HepG2 (cell line): Measurements from ENCODE around the gene FBXW12.

Source experiments
- CREB1 ChIP-seq, 2 experiments: fragments of 450-650 bp in 1 of 2; IDR thresholded peaks; 2 replicates each; pipeline ENCODE4 v1.6.1; 2016 to 2017; ENCODE audit warnings: control low read depth in 1 of 2, mild to moderate bottlenecking in 1 of 2, missing compliant biosample characterization in 1 of 2, missing genetic modification characterization in 1 of 2
- MTF1 ChIP-seq: sonication (generic); formaldehyde crosslinking; IDR thresholded peaks from 2 replicates; pipeline ENCODE4 v1.5.0; 2020; ENCODE audit warnings: missing genetic modification reagents
- NR1H2 ChIP-seq: sonication (generic); formaldehyde crosslinking; IDR thresholded peaks from 2 replicates; pipeline ENCODE4 v1.8.1; 2022; ENCODE audit warnings: low read depth, missing genetic modification reagents, borderline replicate concordance
- POLR2AphosphoS5 ChIP-seq: IDR thresholded peaks from 2 replicates; pipeline ENCODE4 v1.6.1; 2012; ENCODE audit warnings: low read depth, low read length
- SAP130 ChIP-seq: IDR thresholded peaks from 2 replicates; pipeline ENCODE4 v1.6.1; 2016; ENCODE audit warnings: low read depth
- ZNF446 ChIP-seq: sonication (generic); formaldehyde crosslinking; IDR thresholded peaks from 2 replicates; pipeline ENCODE4 v1.5.0; 2020; ENCODE audit warnings: mild to moderate bottlenecking, missing genetic modification reagents
- TF ChIP-seq, protein P1 (sequence below): sonication (generic); formaldehyde crosslinking; IDR thresholded peaks from 2 replicates; pipeline ENCODE4 v1.5.0; 2020; ENCODE audit warnings: mild to moderate bottlenecking, missing genetic modification reagents, moderate library complexity
- TF ChIP-seq, protein P2 (sequence below): sonication (generic); formaldehyde crosslinking; IDR thresholded peaks from 2 replicates; pipeline ENCODE4 v1.8.0; 2022; ENCODE audit warnings: mild to moderate bottlenecking, missing genetic modification reagents; ENCODE audit not compliant: insufficient replicate concordance
- TF ChIP-seq, protein P3 (sequence below): sonication (generic); formaldehyde crosslinking; IDR thresholded peaks from 2 replicates; pipeline ENCODE4 v1.4.0; 2020; ENCODE audit warnings: missing genetic modification reagents
- TF ChIP-seq, protein P4 (sequence below), 2 experiments: IDR thresholded peaks; 2 replicates each; pipeline ENCODE4 v1.6.1; 2011 to 2012; ENCODE audit warnings: low read length in 2 of 2, borderline replicate concordance in 1 of 2, low read depth in 1 of 2, mild to moderate bottlenecking in 1 of 2, moderate library complexity in 1 of 2
- TF ChIP-seq, protein P5 (sequence below): sonication (generic); formaldehyde crosslinking; IDR thresholded peaks from 2 replicates; pipeline ENCODE4 v1.5.0; 2020; ENCODE audit warnings: missing genetic modification reagents

DNA sequence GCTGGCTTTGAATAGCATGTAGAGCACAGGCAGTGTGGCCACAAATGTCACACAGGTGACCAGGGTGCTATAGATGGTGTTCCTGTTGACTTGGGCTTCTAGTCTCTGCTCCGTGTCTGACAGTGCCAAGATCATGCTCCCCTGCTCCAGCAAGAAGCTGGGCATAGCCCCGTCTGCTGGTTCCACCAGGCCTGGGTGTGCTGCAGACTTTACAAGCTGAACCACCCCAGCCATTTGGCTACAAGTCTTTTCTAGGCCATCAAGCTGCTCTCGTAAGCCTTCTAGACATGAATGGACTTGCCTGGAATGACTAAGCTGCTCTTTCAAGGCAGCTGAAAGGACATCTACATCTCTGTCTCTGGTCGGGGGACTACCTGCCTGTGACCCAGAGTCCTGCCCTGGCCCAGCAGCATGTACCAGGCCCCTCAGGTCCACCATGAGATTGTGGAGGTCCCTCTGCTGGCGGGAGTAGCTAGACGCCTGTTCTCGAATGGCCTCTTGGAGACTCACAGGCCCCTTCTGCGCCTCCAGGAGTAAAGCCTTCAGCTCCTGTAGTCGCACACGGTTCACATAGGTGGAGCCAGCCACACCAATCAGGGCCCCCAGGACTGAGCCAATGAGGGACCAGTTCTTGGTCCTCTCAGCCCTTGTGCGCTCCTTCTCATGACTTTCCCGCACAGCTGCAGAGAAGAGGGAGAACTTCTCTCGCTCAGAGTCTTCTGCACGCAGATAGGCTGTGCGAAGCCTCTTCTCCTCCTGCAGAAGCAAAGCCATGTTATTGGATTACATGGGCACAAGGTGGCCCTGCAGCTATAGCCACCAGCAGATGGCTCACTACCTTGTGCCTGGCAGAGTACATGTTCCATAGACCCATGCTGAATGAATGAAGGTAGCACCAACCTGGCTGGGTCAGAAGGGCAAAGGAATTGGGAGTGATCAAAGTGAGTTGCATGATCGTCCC is 60.7 kb downstream of the FBXW12 start:
- TF ChIP-seq, protein P1, sequence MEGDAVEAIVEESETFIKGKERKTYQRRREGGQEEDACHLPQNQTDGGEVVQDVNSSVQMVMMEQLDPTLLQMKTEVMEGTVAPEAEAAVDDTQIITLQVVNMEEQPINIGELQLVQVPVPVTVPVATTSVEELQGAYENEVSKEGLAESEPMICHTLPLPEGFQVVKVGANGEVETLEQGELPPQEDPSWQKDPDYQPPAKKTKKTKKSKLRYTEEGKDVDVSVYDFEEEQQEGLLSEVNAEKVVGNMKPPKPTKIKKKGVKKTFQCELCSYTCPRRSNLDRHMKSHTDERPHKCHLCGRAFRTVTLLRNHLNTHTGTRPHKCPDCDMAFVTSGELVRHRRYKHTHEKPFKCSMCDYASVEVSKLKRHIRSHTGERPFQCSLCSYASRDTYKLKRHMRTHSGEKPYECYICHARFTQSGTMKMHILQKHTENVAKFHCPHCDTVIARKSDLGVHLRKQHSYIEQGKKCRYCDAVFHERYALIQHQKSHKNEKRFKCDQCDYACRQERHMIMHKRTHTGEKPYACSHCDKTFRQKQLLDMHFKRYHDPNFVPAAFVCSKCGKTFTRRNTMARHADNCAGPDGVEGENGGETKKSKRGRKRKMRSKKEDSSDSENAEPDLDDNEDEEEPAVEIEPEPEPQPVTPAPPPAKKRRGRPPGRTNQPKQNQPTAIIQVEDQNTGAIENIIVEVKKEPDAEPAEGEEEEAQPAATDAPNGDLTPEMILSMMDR (CRISPR knock-in tag): peak; percentile 48
- TF ChIP-seq MTF1 (CRISPR knock-in tag) (no peak), SAP130 (no peak; the same call in 1 of the 2 replicates), POLR2AphosphoS5 (no peak), ZNF446 (CRISPR knock-in tag) (0 out of 2 replicates have a peak, but pooled peaks have one; percentile 38), CREB1 (IDR thresholded peaks at IDR 0.05) (no peak), CREB1 (CRISPR knock-in tag; IDR thresholded peaks at IDR 0.05) (no peak), NR1H2 (no peak)
- TF ChIP-seq, protein P2, sequence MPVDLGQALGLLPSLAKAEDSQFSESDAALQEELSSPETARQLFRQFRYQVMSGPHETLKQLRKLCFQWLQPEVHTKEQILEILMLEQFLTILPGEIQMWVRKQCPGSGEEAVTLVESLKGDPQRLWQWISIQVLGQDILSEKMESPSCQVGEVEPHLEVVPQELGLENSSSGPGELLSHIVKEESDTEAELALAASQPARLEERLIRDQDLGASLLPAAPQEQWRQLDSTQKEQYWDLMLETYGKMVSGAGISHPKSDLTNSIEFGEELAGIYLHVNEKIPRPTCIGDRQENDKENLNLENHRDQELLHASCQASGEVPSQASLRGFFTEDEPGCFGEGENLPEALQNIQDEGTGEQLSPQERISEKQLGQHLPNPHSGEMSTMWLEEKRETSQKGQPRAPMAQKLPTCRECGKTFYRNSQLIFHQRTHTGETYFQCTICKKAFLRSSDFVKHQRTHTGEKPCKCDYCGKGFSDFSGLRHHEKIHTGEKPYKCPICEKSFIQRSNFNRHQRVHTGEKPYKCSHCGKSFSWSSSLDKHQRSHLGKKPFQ: no peak
- TF ChIP-seq, protein P3, sequence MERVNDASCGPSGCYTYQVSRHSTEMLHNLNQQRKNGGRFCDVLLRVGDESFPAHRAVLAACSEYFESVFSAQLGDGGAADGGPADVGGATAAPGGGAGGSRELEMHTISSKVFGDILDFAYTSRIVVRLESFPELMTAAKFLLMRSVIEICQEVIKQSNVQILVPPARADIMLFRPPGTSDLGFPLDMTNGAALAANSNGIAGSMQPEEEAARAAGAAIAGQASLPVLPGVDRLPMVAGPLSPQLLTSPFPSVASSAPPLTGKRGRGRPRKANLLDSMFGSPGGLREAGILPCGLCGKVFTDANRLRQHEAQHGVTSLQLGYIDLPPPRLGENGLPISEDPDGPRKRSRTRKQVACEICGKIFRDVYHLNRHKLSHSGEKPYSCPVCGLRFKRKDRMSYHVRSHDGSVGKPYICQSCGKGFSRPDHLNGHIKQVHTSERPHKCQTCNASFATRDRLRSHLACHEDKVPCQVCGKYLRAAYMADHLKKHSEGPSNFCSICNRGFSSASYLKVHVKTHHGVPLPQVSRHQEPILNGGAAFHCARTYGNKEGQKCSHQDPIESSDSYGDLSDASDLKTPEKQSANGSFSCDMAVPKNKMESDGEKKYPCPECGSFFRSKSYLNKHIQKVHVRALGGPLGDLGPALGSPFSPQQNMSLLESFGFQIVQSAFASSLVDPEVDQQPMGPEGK: no peak
- TF ChIP-seq, protein P4, sequence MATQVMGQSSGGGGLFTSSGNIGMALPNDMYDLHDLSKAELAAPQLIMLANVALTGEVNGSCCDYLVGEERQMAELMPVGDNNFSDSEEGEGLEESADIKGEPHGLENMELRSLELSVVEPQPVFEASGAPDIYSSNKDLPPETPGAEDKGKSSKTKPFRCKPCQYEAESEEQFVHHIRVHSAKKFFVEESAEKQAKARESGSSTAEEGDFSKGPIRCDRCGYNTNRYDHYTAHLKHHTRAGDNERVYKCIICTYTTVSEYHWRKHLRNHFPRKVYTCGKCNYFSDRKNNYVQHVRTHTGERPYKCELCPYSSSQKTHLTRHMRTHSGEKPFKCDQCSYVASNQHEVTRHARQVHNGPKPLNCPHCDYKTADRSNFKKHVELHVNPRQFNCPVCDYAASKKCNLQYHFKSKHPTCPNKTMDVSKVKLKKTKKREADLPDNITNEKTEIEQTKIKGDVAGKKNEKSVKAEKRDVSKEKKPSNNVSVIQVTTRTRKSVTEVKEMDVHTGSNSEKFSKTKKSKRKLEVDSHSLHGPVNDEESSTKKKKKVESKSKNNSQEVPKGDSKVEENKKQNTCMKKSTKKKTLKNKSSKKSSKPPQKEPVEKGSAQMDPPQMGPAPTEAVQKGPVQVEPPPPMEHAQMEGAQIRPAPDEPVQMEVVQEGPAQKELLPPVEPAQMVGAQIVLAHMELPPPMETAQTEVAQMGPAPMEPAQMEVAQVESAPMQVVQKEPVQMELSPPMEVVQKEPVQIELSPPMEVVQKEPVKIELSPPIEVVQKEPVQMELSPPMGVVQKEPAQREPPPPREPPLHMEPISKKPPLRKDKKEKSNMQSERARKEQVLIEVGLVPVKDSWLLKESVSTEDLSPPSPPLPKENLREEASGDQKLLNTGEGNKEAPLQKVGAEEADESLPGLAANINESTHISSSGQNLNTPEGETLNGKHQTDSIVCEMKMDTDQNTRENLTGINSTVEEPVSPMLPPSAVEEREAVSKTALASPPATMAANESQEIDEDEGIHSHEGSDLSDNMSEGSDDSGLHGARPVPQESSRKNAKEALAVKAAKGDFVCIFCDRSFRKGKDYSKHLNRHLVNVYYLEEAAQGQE (IDR thresholded peaks at IDR 0.05; ENCODE audit: borderline replicate concordance in 1 of 2, low read depth in 1 of 2, low read length in 2 of 2): no peak
- TF ChIP-seq, protein P5, sequence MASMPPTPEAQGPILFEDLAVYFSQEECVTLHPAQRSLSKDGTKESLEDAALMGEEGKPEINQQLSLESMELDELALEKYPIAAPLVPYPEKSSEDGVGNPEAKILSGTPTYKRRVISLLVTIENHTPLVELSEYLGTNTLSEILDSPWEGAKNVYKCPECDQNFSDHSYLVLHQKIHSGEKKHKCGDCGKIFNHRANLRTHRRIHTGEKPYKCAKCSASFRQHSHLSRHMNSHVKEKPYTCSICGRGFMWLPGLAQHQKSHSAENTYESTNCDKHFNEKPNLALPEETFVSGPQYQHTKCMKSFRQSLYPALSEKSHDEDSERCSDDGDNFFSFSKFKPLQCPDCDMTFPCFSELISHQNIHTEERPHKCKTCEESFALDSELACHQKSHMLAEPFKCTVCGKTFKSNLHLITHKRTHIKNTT (CRISPR knock-in tag): no peak
